Spleen (tissue), 11 donors: ENCODE data around the gene RCAN3. TPM values are rescaled to one million over a fixed set of nuclear protein-coding genes. Genes with fewer than 3 reads are reported as not detected.
"Not testable (repeated sequence)": the region's sequence is repeated elsewhere in the genome, so short reads cannot be mapped to it uniquely, and the experiment has no call there.

Experiments
- DNase-seq: peaks from one replicate; pipeline ENCODE4 v3.0.0-alpha.2; 2020
- H3K27ac ChIP-seq, 8 donors: fragments of 200-600 bp; sonication (generic) in 7 of 8; 1 replicate in 4 of 8; 2 replicates in 4 of 8; pipeline versions ENCODE4 v1.5.0 to v1.8.0; 2016 to 2021; ENCODE audit warnings: inconsistent platforms in 4 of 8, mild to moderate bottlenecking in 4 of 8, moderate library complexity in 1 of 8
- H3K27me3 ChIP-seq, 7 donors: fragments of 200-600 bp; sonication (generic) in 6 of 7; replicated peaks in 1 of 7; 1 replicate in 4 of 7; 2 replicates in 3 of 7; pipeline versions ENCODE4 v1.5.0 to v1.8.0; 2016 to 2021; ENCODE audit warnings: inconsistent platforms in 3 of 7, mild to moderate bottlenecking in 1 of 7
- H3K36me3 ChIP-seq, 6 donors: fragments of 200-600 bp; sonication (generic) in 5 of 6; 1 replicate in 4 of 6; 2 replicates in 2 of 6; pipeline versions ENCODE4 v1.5.0 to v1.8.0; 2016 to 2021; ENCODE audit warnings: inconsistent platforms in 2 of 6
- H3K4me1 ChIP-seq, 6 donors: fragments of 200-600 bp; sonication (generic) in 5 of 6; 1 replicate in 3 of 6; 2 replicates in 3 of 6; pipeline versions ENCODE4 v1.5.0 to v1.8.0; 2016 to 2021; ENCODE audit warnings: inconsistent platforms in 3 of 6
- H3K4me3 ChIP-seq, 8 donors: fragments of 200-600 bp; sonication (generic) in 7 of 8; 1 replicate in 4 of 8; 2 replicates in 4 of 8; pipeline versions ENCODE4 v1.5.0 to v1.8.0; 2016 to 2021; ENCODE audit warnings: inconsistent platforms in 4 of 8, mild to moderate bottlenecking in 4 of 8, moderate library complexity in 2 of 8
- H3K9me3 ChIP-seq, 8 donors: fragments of 200-600 bp; sonication (generic) in 7 of 8; 1 replicate in 4 of 8; 2 replicates in 4 of 8; pipeline versions ENCODE4 v1.5.0 to v1.8.0; 2016 to 2021; ENCODE audit warnings: inconsistent platforms in 4 of 8
- CTCF ChIP-seq, 11 experiments: fragments of 200-600 bp in 7 of 11; fragments of 450-650 bp in 4 of 11; sonication (generic) in 4 of 11; IDR thresholded peaks in 8 of 11; conservative IDR thresholded peaks in 3 of 11; 1 replicate in 7 of 11; 2 replicates in 4 of 11; pipeline versions ENCODE4 v1.4.0 to v1.8.0; 2016 to 2021; ENCODE audit warnings: antibody characterized with exemption in 11 of 11, inconsistent platforms in 4 of 11, mild to moderate bottlenecking in 1 of 11
- POLR2A ChIP-seq, 3 donors: fragments of 450-650 bp; IDR thresholded peaks; one replicate each; pipeline ENCODE4 v1.5.1; 2017; ENCODE audit warnings: antibody characterized with exemption in 3 of 3, mild to moderate bottlenecking in 1 of 3
- POLR2AphosphoS5 ChIP-seq, 3 donors: sonication (generic); formaldehyde crosslinking; IDR thresholded peaks; one replicate each; pipeline ENCODE4 v1.5.1; 2017; ENCODE audit warnings: antibody characterized with exemption in 3 of 3
- WGBS, 5 donors: extraction: QIAGEN DNeasy Blood & Tissue Kit in 3 of 5; methylation state at CpG; one replicate each; pipeline versions ENCODE4 v1.1.5 to v1.1.7; 2013 to 2018; 5-methylcytosine and 5-hydroxymethylcytosine counted together
- intact Hi-C: fragments of 100-400 bp; cut with DNase I; formaldehyde crosslinking; loops from one replicate; pipeline ENCODE4 v1.15.0; 2023; ENCODE audit warnings: low total_unique reads
- polyA plus RNA-seq, 3 donors: library from polyadenylated mRNA; stranded (reverse); fragments of 200-250 nt; gene quantifications; one replicate each; pipeline ENCODE4 v1.2.1, GENCODE V29; 2013
- total RNA-seq, 7 donors: library from RNA; depleted of rRNA in 3 of 7; stranded (reverse); fragments of >200 nt in 3 of 7; fragmentation: NEBNext Ultra II Directional in 4 of 7; extraction: Animal tissue kit (Norgen Biotek cat#: 25700) in 4 of 7; gene quantifications; one replicate each; pipeline versions ENCODE4 v1.1.0 to v1.2.1, GENCODE V29; 2016 to 2021
- donor health status: healthy with polysubstance abuse.
- donor health status: DM: no; HTN: no; CAD: no; lungs with moderate emphysema.
- donor health status: DM: no; HTN: no; CAD: no.
- donor health status: Bipolar disorder and iron deficiency.
- donor health status: healthy.
- donor health status: DM: no; HTN: no; CAD: no.
- donor health status: DM: yes; HTN: yes; CAD: no.

RCAN3 gene
- total and polyA plus RNA-seq, 10 donors, result 6.1 to 21.7 (median 16.5) TPM

- DNase-seq, result no peak
- no peak overlapping the region for H3K27ac ChIP-seq
- TF ChIP-seq CTCF (IDR thresholded peaks at IDR 0.05 in 8 of 11, conservative IDR thresholded peaks at IDR 0.05 in 3 of 11), result no peak
- no peak for TF ChIP-seq POLR2AphosphoS5 (IDR thresholded peaks at IDR 0.05)
- no peak for TF ChIP-seq POLR2A (IDR thresholded peaks at IDR 0.05)
- intact Hi-C loops, result no loop called here
- H3K4me3 ChIP-seq, result no peak overlapping the region
- 93 to 99% (median 94%) methylated on average over 3 of the region's 3 CpGs for WGBS, 5 donors
- H3K4me1 ChIP-seq, result no peaks in the 10 kb centered on the region
- H3K36me3 ChIP-seq, result peaks cover 0 to 100% (median 53%) of the 10 kb centered on the region in 6 donors
- no peaks in the 10 kb centered on the region for H3K27me3 ChIP-seq
- no peaks in the 10 kb centered on the region for H3K9me3 ChIP-seq
Measured at GRCh38 chr1:24457866-24458265, 44.8 kb upstream of the RCAN3 start.

- WGBS, 5 donors, result 87 to 98% (median 92%) methylated on average over 6 of the region's 6 CpGs
- H3K4me1 ChIP-seq, result no peaks in the 10 kb centered on the region
- no peaks in the 10 kb centered on the region for H3K27me3 ChIP-seq
- H3K9me3 ChIP-seq, result no peaks in the 10 kb centered on the region
- no peak for TF ChIP-seq CTCF (IDR thresholded peaks at IDR 0.05 in 8 of 11, conservative IDR thresholded peaks at IDR 0.05 in 3 of 11)
- intact Hi-C loops, result no loop called here
- no peak for DNase-seq
- H3K4me3 ChIP-seq, result no peak overlapping the region
- no peak overlapping the region for H3K27ac ChIP-seq
- H3K36me3 ChIP-seq, result peaks cover 0 to 98% (median 55%) of the 10 kb centered on the region in 6 donors
Measured at GRCh38 chr1:24459551-24460266, 42.9 kb upstream of the RCAN3 start.

GRCh38 chr1:24462128-24462527, 40.5 kb upstream of the RCAN3 start:
- peaks cover 0 to 98% (median 39%) of the 10 kb centered on the region in 6 donors for H3K36me3 ChIP-seq
- 84 to 98% (median 95%) methylated on average over 4 of the region's 4 CpGs for WGBS, 5 donors
- H3K27ac ChIP-seq, H3K4me3 ChIP-seq, intact Hi-C loops, H3K9me3 ChIP-seq, H3K27me3 ChIP-seq, DNase-seq: not testable (repeated sequence)
- H3K4me1 ChIP-seq, result peaks cover 0 to 19% (median 11%) of the 10 kb centered on the region in 6 donors

GRCh38 chr1:24463776-24464735, 38.6 kb upstream of the RCAN3 start:
- no peaks in the 10 kb centered on the region for H3K9me3 ChIP-seq
- intact Hi-C loops, result no loop called here
- 78 to 88% (median 84%) methylated on average over 14 of the region's 14 CpGs for WGBS, 5 donors
- H3K27me3 ChIP-seq, result no peaks in the 10 kb centered on the region
- H3K4me1 ChIP-seq, result peaks cover 0 to 19% (median 11%) of the 10 kb centered on the region in 6 donors
- no peak for TF ChIP-seq POLR2A (IDR thresholded peaks at IDR 0.05)
- H3K4me3 ChIP-seq, result no peak overlapping the region
- no peak for DNase-seq
- H3K36me3 ChIP-seq, result peaks cover 0 to 96% (median 24%) of the 10 kb centered on the region in 6 donors
- H3K27ac ChIP-seq, result no peak overlapping the region

GRCh38 chr1:24465099-24465498, 37.5 kb upstream of the RCAN3 start:
- H3K4me3 ChIP-seq, result no peak overlapping the region
- 46 to 76% (median 66%) methylated on average over 4 of the region's 4 CpGs for WGBS, 5 donors
- DNase-seq, result no peak
- TF ChIP-seq POLR2AphosphoS5 (IDR thresholded peaks at IDR 0.05) (no peak), POLR2A (IDR thresholded peaks at IDR 0.05) (no peak), CTCF (IDR thresholded peaks at IDR 0.05 in 8 of 11, conservative IDR thresholded peaks at IDR 0.05 in 3 of 11) (no peak)
- H3K4me1 ChIP-seq, result peaks cover 0 to 19% (median 11%) of the 10 kb centered on the region in 6 donors
- no peaks in the 10 kb centered on the region for H3K27me3 ChIP-seq
- H3K9me3 ChIP-seq, result no peaks in the 10 kb centered on the region
- H3K27ac ChIP-seq, result no peak overlapping the region
- intact Hi-C loops, result no loop called here
- H3K36me3 ChIP-seq, result peaks cover 0 to 94% (median 20%) of the 10 kb centered on the region in 6 donors
